Transverse colon (tissue), 4 donors: Measurements from ENCODE around the gene SLC6A18. TPM values are rescaled to one million over a fixed set of nuclear protein-coding genes. Genes with fewer than 3 reads are reported as not detected.

ENCODE experiments used
- DNase-seq: peaks from one replicate; pipeline ENCODE4 v3.0.0-alpha.2; 2019
- H3K27ac ChIP-seq, 4 donors: fragments of 200-600 bp; sonication (generic); 2 replicates each; pipeline ENCODE4 v1.5.1; 2016 to 2018; ENCODE audit warnings: inconsistent platforms in 4 of 4
- H3K27me3 ChIP-seq: fragments of 200-600 bp; sonication (generic); 2 replicates; pipeline ENCODE4 v1.5.1; 2017; ENCODE audit warnings: inconsistent platforms
- H3K36me3 ChIP-seq, 4 donors: fragments of 200-600 bp; sonication (generic); 2 replicates each; pipeline ENCODE4 v1.5.1; 2017 to 2019; ENCODE audit warnings: inconsistent platforms in 4 of 4
- H3K4me1 ChIP-seq, 4 donors: fragments of 200-600 bp; sonication (generic); 2 replicates each; pipeline ENCODE4 v1.5.1; 2017 to 2020; ENCODE audit warnings: inconsistent platforms in 4 of 4
- H3K4me3 ChIP-seq, 4 donors: fragments of 200-600 bp; sonication (generic); 1 replicate in 1 of 4; 2 replicates in 3 of 4; pipeline versions ENCODE4 v1.5.1 to v1.6.1; 2017 to 2019; ENCODE audit warnings: inconsistent platforms in 4 of 4
- H3K9me3 ChIP-seq, 2 donors: fragments of 200-600 bp; sonication (generic); 2 replicates each; pipeline ENCODE4 v1.5.1; 2017 to 2019; ENCODE audit warnings: inconsistent platforms in 2 of 2
- EP300 ChIP-seq: sonication (generic); formaldehyde crosslinking; IDR thresholded peaks from one replicate; pipeline ENCODE4 v1.6.1; 2017; ENCODE audit warnings: antibody characterized with exemption, low read depth
- POLR2A ChIP-seq: fragments of 450-650 bp; IDR thresholded peaks from one replicate; pipeline ENCODE4 v1.6.1; 2016; ENCODE audit warnings: antibody characterized with exemption, mild to moderate bottlenecking, moderate library complexity
- POLR2AphosphoS5 ChIP-seq, 3 donors: sonication (generic); formaldehyde crosslinking; IDR thresholded peaks; one replicate each; pipeline ENCODE4 v1.6.1; 2016; ENCODE audit warnings: antibody characterized with exemption in 3 of 3
- WGBS, 2 donors: methylation state at CpG; one replicate each; pipeline ENCODE4 v1.1.5; 2018; ENCODE audit warnings: low coverage in 1 of 2; 5-methylcytosine and 5-hydroxymethylcytosine counted together
- in situ Hi-C, 4 donors: fragments of 200-750 bp; cut with MboI; loops; one replicate each; pipeline versions ENCODE4 v1.15.0 to v1.15.1; 2017; ENCODE audit warnings: low sequenced_read_pairs in 3 of 4, low pct_ligation_motif_present in 1 of 4, low pct_unique_long_range_greater_than_20kb in 1 of 4
- intact Hi-C: fragments of 100-400 bp; cut with DNase I; formaldehyde crosslinking; loops from one replicate; pipeline ENCODE4 v1.15.1; 2023; ENCODE audit warnings: low total_unique reads
- total RNA-seq, 4 donors: library from RNA; depleted of rRNA; stranded (reverse); fragments of >200 nt; gene quantifications; one replicate each; pipeline ENCODE4 v1.1.0, GENCODE V29; 2016
- TF ChIP-seq, protein P1 (sequence below), 5 experiments: fragments of 200-600 bp in 3 of 5; fragments of 450-650 bp in 2 of 5; sonication (generic) in 3 of 5; IDR thresholded peaks; 1 replicate in 2 of 5; 2 replicates in 3 of 5; pipeline ENCODE4 v1.5.1; 2016 to 2017; ENCODE audit warnings: antibody characterized with exemption in 5 of 5, inconsistent platforms in 3 of 5, mild to moderate bottlenecking in 2 of 5, moderate library complexity in 1 of 5

The SLC6A18 gene
- total RNA-seq, 4 donors from 2014 or later: not detected

DNA sequence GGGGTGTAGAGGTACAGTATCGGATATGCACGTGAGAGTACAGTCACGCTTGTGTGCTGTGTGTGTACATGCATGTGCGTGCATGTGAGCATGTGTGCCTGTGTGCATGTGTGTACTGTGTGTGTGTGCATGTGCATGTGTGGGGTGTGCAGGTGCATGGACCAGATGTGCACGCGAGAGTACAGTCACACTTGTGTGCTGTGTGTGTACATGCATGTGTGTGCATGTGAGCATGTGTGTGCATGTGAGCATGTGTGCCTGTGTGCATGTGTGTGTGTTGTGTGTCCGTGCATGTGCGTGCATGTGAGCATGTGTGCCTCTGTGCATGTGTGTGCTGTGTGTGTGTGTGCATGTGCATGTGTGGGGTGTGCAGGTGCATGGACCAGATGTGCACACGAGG, 13.5 kb upstream of the SLC6A18 start:
- no peaks in the 10 kb centered on the region for H3K36me3 ChIP-seq
- TF ChIP-seq, protein P1, sequence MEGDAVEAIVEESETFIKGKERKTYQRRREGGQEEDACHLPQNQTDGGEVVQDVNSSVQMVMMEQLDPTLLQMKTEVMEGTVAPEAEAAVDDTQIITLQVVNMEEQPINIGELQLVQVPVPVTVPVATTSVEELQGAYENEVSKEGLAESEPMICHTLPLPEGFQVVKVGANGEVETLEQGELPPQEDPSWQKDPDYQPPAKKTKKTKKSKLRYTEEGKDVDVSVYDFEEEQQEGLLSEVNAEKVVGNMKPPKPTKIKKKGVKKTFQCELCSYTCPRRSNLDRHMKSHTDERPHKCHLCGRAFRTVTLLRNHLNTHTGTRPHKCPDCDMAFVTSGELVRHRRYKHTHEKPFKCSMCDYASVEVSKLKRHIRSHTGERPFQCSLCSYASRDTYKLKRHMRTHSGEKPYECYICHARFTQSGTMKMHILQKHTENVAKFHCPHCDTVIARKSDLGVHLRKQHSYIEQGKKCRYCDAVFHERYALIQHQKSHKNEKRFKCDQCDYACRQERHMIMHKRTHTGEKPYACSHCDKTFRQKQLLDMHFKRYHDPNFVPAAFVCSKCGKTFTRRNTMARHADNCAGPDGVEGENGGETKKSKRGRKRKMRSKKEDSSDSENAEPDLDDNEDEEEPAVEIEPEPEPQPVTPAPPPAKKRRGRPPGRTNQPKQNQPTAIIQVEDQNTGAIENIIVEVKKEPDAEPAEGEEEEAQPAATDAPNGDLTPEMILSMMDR (IDR thresholded peaks at IDR 0.05): no peak
- TF ChIP-seq POLR2AphosphoS5 (IDR thresholded peaks at IDR 0.05) (no peak), POLR2A (no peak), EP300 (no peak)
- no peaks in the 10 kb centered on the region for H3K9me3 ChIP-seq
- in situ Hi-C loops: no loop called here
- no peak overlapping the region for H3K4me3 ChIP-seq
- DNase-seq: no peak
- H3K4me1 ChIP-seq: peaks cover 0 to 6% (median 0%) of the 10 kb centered on the region in 4 donors
- intact Hi-C loops: no loop called here
- WGBS, 2 donors: 92 to 96% methylated on average over 5 to 9 of the region's 9 CpGs
- H3K27ac ChIP-seq: no peak overlapping the region
- H3K27me3 ChIP-seq: peaks cover 7% of the 10 kb centered on the region

DNA sequence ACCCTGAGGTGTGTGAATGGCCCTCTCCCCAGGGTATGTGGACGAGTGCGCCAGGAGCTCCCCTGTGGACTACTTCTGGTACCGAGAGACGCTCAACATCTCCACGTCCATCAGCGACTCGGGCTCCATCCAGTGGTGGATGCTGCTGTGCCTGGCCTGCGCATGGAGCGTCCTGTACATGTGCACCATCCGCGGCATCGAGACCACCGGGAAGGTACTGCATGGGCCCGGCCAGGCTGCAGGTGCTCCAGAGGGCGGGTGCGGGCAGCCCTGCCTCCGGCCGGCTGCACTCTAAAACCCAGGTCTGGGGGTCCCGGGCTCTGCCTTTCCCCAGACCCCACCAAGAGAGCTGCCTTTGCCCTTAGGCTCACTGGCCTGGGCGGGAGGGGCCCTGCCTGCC, 12.9 kb upstream of the SLC6A18 start:
- H3K27me3 ChIP-seq: peaks cover 2% of the 10 kb centered on the region
- WGBS, 2 donors: 90% methylated on average over 17 of the region's 20 CpGs; no CpG with 5 or more reads in 1 of the 2 donors
- DNase-seq: no peak
- no peaks in the 10 kb centered on the region for H3K9me3 ChIP-seq
- in situ Hi-C loops (no loop called here), intact Hi-C loops (no loop called here)
- TF ChIP-seq POLR2AphosphoS5 (IDR thresholded peaks at IDR 0.05) (no peak), EP300 (no peak), POLR2A (no peak)
- TF ChIP-seq, protein P1 (IDR thresholded peaks at IDR 0.05): no peak
- H3K27ac ChIP-seq: no peak overlapping the region
- no peaks in the 10 kb centered on the region for H3K36me3 ChIP-seq
- H3K4me3 ChIP-seq: no peak overlapping the region
- H3K4me1 ChIP-seq: peaks cover 0 to 6% (median 0%) of the 10 kb centered on the region in 4 donors

DNA sequence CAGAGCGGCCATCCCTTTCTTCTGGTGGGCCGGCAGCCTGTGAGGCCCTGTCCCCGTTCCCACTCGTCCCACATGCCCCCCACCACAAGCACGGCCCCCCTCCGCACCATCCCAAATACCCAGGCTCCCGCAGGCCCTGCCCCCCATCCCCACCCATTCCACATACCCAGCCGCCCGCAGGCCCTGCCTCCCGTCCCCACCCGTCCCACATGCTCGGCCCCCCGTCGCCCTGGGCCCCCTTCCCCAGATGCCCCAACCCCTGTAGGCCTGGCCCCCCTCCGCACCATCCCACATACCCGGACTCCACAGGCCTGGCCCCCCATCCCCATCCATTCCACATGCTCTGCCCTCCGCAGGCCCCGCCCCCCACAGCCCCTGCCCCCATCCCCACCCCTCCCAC, 12.3 kb upstream of the SLC6A18 start:
- H3K4me1 ChIP-seq: peaks cover 0 to 6% (median 0%) of the 10 kb centered on the region in 4 donors
- WGBS, 2 donors: 89 to 100% methylated on average over 1 to 15 of the region's 18 CpGs
- intact Hi-C loops: no loop called here
- TF ChIP-seq POLR2AphosphoS5 (IDR thresholded peaks at IDR 0.05) (no peak), POLR2A (no peak), EP300 (no peak)
- TF ChIP-seq, protein P1 (IDR thresholded peaks at IDR 0.05): no peak
- H3K9me3 ChIP-seq: no peaks in the 10 kb centered on the region
- H3K27me3 ChIP-seq: no peaks in the 10 kb centered on the region
- no peak for DNase-seq
- H3K4me3 ChIP-seq: no peak overlapping the region
- in situ Hi-C loops: no loop called here
- no peaks in the 10 kb centered on the region for H3K36me3 ChIP-seq
- H3K27ac ChIP-seq: no peak overlapping the region

DNA sequence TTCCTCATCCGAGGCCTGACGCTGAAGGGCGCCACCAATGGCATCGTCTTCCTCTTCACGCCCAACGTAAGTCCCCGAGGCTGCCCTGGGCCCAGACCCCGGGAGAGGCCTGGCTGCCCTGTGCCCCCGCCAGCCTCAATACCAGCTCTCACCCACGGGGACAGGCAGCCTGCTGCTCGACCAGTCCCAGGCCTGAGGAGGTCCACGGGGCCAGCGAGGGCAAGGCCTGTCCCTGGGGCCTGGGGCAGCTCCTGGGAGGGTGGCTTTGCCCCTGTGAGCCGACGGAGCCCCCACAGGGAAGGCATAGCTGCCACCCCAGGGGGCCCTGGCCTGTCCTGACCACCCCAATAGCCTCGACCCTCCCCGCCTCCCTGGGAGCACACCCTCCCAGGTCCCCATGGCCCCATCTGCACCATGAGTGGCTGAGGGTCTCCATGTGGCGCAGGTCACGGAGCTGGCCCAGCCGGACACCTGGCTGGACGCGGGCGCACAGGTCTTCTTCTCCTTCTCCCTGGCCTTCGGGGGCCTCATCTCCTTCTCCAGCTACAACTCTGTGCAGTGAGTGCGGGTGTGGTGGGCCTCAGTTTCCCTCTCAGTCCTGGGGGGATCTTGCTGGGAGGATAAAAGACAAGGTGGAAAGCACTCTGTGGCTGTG, 11.5 kb upstream of the SLC6A18 start:
- Histone ChIP-seq H3K27me3 (no peaks in the 10 kb centered on the region), H3K4me1 (peaks cover 0 to 6% (median 0%) of the 10 kb centered on the region in 4 donors), H3K27ac (no peak overlapping the region), H3K4me3 (no peak overlapping the region), H3K9me3 (no peaks in the 10 kb centered on the region), H3K36me3 (no peaks in the 10 kb centered on the region)
- intact Hi-C loops: no loop called here
- TF ChIP-seq POLR2AphosphoS5 (IDR thresholded peaks at IDR 0.05): no peak
- TF ChIP-seq POLR2A: no peak
- no peak for TF ChIP-seq EP300
- TF ChIP-seq, protein P1 (IDR thresholded peaks at IDR 0.05): no peak
- DNase-seq: no peak
- in situ Hi-C loops: no loop called here
- WGBS, 2 donors: 88% methylated on average over 25 of the region's 25 CpGs; no CpG with 5 or more reads in 1 of the 2 donors
